ENCODE data around the gene RSPO4.

GRCh38 chr20:920311-920710 lies 81.8 kb downstream of the RSPO4 start:
- no peak for TF ChIP-seq EP300 (IDR thresholded peaks at IDR 0.05)
- TF ChIP-seq CTCF (IDR thresholded peaks at IDR 0.05), result no peak
- TF ChIP-seq POLR2A (IDR thresholded peaks at IDR 0.05), result no peak
- no peak for TF ChIP-seq POLR2AphosphoS5 (IDR thresholded peaks at IDR 0.05)

All from gastroesophageal sphincter (tissue), 3 donors.